ENCODE results near the gene GALC.

GALC gene

GRCh38 chr14:88023658-88024187, 30.7 kb upstream of the GALC start:
- TF ChIP-seq CTCF (IDR thresholded peaks at IDR 0.05; ENCODE audit: low read length, missing control alignments): no peak
- DNase-seq (ENCODE audit: low read depth): no peak
- H3K4me3 ChIP-seq (replicated peaks; ENCODE audit: low read depth, low read length): no peak overlapping the region

GRCh38 chr14:88017535-88017934, 24.6 kb upstream of the GALC start:
- no peak for TF ChIP-seq CTCF (IDR thresholded peaks at IDR 0.05; ENCODE audit: low read length, missing control alignments)
- no peak overlapping the region for H3K4me3 ChIP-seq (replicated peaks; ENCODE audit: low read depth, low read length)
- no peak for DNase-seq (ENCODE audit: low read depth)

GRCh38 chr14:88016768-88017167, 23.8 kb upstream of the GALC start:
- no peak for TF ChIP-seq CTCF (IDR thresholded peaks at IDR 0.05; ENCODE audit: low read length, missing control alignments)
- DNase-seq (ENCODE audit: low read depth): no peak
- no peak overlapping the region for H3K4me3 ChIP-seq (replicated peaks; ENCODE audit: low read depth, low read length)

GRCh38 chr14:88013750-88014349, 20.9 kb upstream of the GALC start:
- peak; percentile 84 for DNase-seq (ENCODE audit: low read depth)
- TF ChIP-seq CTCF (IDR thresholded peaks at IDR 0.05; ENCODE audit: low read length, missing control alignments): peak; percentile 95
- no peak overlapping the region for H3K4me3 ChIP-seq (replicated peaks; ENCODE audit: low read depth, low read length)

- TF ChIP-seq CTCF (IDR thresholded peaks at IDR 0.05; ENCODE audit: low read length, missing control alignments): no peak
Measured at GRCh38 chr14:88012495-88012894, 19.5 kb upstream of the GALC start.

GRCh38 chr14:88010331-88010730, 17.3 kb upstream of the GALC start:
- DNase-seq (ENCODE audit: low read depth): no peak
- no peak for TF ChIP-seq CTCF (IDR thresholded peaks at IDR 0.05; ENCODE audit: low read length, missing control alignments)
- no peak overlapping the region for H3K4me3 ChIP-seq (replicated peaks; ENCODE audit: low read depth, low read length)

More at GRCh38 chr14:88012495-88012894, 19.5 kb upstream of the GALC start:
- DNase-seq (ENCODE audit: low read depth): no peak
- H3K4me3 ChIP-seq (replicated peaks; ENCODE audit: low read depth, low read length): no peak overlapping the region

GRCh38 chr14:88009486-88009885, 16.5 kb upstream of the GALC start:
- TF ChIP-seq CTCF (IDR thresholded peaks at IDR 0.05; ENCODE audit: low read length, missing control alignments): no peak
- no peak for DNase-seq (ENCODE audit: low read depth)
- no peak overlapping the region for H3K4me3 ChIP-seq (replicated peaks; ENCODE audit: low read depth, low read length)
